ENCODE data around the gene TXLNA.

The TXLNA gene

DNA sequence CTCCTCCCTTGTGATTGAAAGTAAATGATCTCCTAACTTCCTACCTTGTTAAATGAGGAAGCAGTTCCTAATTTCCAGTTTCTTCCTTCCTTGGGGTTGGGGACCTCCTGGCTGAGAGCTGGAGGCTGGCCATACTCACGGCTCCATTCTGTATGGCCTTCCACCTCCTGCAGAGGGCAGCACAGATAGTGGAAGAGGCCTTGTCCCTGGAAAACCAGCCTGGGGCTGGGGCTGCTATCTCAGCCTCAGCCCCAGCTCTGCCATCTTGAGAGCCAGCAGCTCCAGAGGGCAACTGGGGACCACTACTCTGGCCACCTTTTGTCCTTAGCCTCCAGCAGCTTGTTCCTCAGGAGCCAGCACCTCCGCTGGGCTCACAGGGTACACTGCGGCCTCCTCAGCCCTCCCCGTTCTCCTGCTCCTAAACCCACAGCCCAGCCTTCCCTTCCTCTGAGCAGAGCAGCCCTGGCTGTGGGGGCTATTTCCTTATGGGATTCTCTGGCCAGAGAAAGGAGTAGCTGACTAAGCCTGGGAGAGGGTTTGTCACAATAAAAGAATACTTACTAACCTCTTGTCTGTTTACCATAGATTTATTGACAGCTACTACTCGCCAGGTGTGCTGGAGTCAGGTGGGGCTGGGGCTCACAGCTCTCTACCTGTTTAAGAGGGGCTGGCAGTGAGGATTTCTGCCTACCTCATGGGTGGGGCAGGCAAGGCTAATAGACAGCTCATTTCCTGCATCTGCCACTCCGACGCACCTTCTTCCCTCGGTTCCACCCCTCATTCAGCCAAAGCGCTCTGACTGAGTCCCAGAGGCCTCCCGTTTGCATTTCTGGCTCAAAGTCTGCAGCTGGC, 36.4 kb downstream of the TXLNA start:
- DNase-seq: peak; percentile 13

DNA sequence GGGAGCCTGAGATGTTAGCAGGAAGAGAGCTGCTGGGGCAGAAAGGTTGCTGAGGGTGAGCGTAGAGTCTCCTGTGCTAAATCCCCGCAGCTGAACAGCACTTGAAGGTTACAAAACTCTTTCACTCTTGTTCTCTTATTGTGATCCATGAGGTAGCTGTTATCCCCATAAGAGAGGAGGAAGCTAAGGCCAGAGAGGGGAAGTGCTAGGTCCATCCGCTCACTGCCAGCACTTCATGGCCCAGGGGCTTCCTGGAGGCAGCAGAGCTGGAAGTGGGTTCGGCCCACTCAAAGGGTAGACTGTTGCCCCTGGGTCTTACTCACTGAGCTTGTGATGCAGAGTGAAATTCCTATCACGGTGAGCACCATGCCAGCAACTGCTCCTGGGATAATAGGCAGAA, 37.1 kb downstream of the TXLNA start:
- no peak for DNase-seq

DNA sequence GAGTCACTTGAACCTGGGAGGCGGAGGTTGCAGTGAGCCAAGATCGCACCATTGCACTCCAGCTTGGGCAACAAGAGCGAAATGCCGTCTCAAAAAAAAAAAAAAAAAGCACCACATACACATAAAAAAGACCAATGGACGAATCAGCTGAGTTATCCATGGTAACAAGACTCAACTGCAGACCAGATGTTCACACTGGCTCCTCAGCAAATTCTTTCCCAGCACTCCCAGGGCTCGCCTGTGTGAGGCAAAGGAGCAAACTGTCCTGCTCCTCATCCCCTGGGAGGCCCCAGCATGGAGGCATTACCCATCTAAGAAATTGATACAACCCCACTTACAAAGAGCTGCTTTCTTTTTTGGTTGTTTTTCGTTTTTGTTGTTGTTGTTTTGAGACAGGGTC, 39.5 kb downstream of the TXLNA start:
- DNase-seq: no peak

GRCh38 chr1:32220746-32221580, 41.5 kb downstream of the TXLNA start:
- DNase-seq: no peak

- no peak for DNase-seq
These were observed 42.1 kb downstream of the TXLNA start for GRCh38 chr1:32221581-32221979.

DNA sequence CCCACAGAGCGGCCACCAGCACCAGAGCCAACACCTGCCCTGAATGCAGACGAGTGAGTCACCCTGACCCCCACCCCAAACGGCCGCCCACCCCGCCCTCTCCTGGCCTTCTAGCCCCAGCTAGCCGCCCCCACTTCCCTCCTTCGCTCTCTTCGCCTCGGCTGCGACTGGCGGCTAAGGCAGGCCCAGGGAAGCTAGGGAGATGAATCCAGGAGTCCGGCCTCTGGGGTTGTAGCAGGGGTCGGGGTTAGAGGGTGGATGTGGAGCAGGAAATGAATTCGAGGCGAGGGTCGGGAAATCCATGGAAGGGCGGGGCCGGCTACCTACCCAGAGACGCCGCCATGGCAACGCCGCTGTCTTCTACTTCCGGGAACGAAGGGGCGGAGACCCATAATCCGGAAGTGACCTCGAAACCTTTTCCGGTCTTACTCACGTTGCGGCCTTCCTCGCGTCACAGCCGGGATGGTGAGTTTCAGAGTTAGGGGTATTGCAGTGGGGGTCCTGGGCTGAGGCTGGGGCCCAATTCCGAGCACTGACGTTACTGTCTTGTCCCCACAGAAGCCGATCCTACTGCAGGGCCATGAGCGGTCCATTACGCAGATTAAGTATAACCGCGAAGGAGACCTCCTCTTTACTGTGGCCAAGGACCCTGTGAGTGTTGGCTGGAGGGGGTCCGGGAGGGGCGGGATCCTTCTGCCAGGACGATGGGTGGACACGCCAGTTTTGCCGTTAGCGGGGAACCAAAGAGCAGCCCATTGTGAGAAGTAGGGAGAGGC, 42.7 kb downstream of the TXLNA start, which contains the start of the genes EIF3I and TMEM234:
Gene EIF3I, plus strand, starts transcription at position 428 of the 776 bp plus-strand sequence. Its CDS starts 35 bp downstream, at position 463.
Gene TMEM234, minus strand, starts transcription at position 374 of the 776 bp plus-strand sequence. Its CDS starts 31 bp downstream, at position 343.
- DNase-seq: peak; percentile 59

DNA sequence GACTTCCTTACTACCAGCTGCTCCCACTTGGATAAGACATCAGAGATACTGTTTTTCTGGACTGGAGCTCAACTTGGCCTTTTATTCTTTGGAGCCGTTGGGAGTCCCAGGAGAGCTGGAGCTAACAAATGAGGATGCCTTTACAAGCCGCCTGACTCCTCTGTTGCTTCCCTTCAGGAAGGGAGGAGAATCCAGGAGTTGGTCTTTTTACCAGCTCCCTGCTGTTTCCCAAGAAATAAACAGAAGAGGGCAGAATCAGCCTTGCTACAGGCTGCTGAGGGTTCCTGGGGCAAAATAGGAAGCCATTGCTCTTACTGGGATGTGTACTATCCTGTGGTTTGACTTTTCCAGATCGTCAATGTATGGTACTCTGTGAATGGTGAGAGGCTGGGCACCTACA, 44.2 kb downstream of the TXLNA start:
- DNase-seq: no peak

DNA sequence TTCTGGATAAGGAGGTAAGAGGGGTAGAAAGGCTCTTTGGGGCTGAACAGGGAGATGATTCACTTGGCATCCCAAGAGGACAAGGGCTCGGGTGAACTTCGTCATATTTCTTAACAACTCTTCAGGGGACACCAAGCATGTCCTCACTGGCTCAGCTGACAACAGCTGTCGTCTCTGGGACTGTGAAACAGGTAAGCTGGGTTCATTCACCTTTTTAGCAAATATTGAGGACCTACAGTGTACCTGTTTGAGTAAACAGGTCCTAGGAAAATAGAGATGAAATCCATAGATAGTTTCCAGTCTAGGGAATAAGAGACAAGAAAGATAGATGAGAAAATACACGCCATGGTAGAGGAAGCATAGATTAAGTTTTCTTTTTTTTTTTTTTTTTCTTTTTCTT, 44.8 kb downstream of the TXLNA start:
- DNase-seq: no peak

GRCh38 chr1:32228771-32229170, 49.3 kb downstream of the TXLNA start:
- DNase-seq: no peak

DNA sequence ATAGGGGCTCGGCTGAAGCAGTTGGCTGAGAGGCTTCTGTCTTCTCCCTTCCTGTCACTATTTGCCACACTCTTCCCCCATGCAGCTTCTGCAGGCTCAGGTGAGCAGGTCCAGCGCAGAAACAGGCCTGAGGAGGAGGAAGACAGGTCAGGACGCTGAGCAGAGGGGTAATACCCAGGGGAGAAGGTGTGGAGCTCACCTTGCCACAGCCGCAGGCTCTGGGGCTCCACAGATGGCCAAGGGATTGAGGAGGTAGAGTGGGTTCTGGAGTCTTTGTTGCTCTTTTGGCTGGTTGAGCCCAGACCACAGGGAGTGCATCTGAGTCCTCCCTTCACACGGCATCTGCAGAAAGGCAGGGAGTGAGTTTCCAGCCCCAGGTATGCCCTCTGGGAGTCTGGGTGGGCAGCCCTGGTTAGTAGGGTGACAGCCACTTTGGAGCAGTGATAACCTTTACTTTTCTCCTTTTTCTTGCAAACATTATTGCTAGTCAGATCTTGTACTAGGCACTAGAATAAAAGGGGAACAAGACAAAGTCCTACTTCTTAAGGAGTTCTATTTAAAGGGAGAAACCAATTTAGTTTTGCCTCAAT, 52.5 kb downstream of the TXLNA start:
- DNase-seq: no peak

DNA sequence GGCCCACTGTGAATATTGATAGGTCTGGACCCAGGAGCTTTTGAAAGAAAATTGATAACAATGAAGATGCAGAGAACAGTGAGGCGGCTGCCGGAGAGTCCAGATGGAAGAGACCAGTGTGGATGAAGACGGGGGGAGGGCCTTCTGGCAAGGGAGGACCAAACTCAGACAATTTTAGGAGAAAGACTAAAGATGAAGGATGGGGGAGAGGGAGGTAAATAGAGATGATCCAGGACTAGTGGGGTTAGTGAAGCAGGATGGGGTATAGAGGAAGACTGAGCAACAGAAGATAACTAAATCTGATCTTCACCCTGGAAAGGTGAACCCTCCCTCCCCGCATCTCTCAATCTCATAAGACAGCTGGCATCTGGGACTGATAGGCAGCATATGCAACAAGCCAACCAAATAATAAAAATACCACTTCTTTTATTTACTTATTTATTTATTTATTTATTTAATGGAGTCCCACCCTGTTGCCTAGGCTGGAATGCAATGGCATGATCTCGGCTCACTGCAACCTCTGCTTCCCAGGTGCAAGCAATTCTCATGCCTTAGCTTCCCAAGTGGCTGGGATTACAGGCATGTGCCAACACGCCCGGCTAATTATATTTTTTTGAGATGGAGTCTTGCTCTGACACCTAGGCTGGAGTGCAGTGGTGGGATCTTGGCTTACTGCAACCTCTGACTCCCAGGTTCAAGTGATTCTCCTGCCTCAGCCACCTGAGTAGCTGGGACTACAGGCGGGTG, 53.3 kb downstream of the TXLNA start:
- DNase-seq: no peak

GRCh38 chr1:32234792-32235191, 55.3 kb downstream of the TXLNA start:
- peak; percentile 28 for DNase-seq

DNA sequence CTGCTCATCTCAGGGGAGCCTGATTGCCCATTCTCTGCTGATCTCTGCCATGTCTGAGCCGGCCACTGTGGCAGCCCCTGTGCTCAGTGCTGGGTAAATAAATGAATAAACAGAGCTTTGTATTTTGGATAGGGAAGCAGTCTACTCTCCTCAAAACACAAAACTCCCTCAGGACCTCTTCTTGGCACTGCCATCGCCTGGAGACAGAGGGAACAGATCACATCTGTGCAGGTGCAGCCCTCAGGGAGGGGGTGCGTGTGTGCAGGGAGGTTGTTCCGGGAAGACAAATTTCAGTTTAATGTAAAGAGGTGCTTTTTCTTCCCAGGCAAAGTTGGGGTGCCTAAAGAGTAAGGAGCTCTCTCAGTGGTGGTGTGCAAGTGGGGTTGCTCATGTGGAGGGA, 59.9 kb downstream of the TXLNA start:
- peak; percentile 25 for DNase-seq

DNA sequence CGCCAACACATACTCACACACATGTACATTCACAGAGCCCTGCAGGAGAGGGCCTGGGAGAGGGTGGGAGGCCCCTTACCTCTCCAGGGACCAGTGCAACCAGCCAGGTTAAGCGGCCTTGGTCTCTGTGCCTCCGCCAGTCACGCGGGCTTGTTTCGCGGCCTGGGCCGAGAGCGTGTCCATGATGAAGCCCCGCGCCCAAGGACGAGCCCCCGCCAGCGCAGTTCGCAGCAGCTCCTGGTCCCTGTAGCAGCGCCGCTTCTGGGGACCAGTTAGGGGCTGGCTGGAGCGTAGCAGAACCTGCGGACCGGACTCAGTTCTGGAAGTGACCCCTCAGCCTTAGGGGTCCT, 60.3 kb downstream of the TXLNA start:
- DNase-seq: no peak

- DNase-seq: peak; percentile 52
These were observed 60.9 kb downstream of the TXLNA start for GRCh38 chr1:32240140-32240951.

DNA sequence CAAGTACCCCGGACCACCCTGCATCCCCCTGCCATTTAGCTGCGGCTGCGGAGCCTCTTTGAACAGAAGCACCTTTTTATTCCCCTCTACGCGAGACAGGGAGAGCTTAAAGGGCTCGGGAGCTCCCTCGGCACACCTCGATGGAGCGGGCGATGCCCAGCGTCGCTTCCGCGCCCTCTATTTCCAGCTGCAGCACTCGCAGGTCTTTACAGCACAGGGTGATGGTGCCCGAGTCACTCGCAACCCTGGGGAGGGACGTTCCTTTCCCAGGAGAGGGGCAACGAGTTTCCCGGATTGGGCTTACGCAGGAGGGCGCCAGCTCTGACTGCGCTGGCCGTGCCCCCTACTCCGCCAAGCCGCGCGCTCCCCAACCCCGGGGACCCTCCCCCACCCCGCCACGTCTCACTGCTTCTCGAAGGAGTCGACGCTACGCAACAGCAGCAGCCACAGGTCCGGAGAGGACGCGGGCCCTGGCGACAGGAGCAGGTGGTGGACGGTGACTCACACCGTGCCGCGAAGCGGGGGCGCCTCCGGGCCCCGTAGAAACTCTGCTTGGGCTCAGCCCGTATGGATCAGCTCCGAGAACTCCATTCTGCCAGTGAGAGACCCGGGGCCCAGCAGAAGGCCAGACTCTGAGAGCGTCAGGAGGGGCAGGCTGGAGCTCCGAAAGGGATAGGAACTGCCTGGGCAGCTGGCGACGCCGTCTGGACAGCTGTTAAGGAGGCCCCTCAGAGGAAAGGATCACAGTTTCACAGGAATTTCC, 61.7 kb downstream of the TXLNA start:
- DNase-seq: peak; percentile 62

DNA sequence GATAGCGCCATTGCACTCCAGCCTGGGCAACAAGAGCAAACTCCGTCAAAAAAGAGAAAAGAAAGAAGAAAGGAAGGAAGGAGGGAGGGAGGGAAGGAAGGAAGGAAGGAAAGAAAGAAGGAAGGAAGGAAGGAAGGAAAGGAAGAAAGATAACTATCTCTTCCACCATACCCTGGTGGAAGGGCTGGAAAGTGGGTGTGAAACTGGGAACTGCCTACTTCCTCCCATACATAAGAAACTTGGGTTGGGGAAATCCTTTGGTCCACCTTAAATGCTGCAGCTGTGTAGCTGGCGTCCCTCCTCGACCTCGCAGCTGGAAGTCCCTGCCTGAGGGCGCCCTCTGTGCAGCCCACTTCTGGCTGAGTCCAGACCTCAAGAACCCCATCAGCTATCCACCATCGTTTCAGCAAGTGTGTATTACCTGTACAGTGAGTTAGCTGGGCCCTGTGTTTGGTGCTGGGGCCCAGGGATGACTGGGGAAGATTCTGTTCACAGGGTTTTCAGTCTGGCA, 62.9 kb downstream of the TXLNA start:
- no peak for DNase-seq

- DNase-seq: no peak
These were observed 67.4 kb downstream of the TXLNA start, which contains the start of gene FAM167B for GRCh38 chr1:32246888-32247273. FAM167B (plus strand) TSS chr1:32247222; CDS start chr1:32247422, 200 bp downstream.

GRCh38 chr1:32247452-32247851, 68.0 kb downstream of the TXLNA start:
- no peak for DNase-seq

Data from NCI-H526 treated with DMSO at 0.1 percent for 48 hours (cell line).